LNCaP clone FGC (cell line): ENCODE measurements around the gene GADD45GIP1.

ENCODE experiments used
- DNase-seq: peaks from one replicate; pipeline ENCODE4 v3.0.0-alpha.2; 2011; ENCODE audit warnings: low read depth
- H3K4me3 ChIP-seq: 2 replicates; pipeline ENCODE4 v1.5.1; 2011; ENCODE audit warnings: mild to moderate bottlenecking, low read depth, low read length, control low read depth
- CTCF ChIP-seq: IDR thresholded peaks from 2 replicates; pipeline ENCODE4 v1.5.1; 2012; ENCODE audit warnings: mild to moderate bottlenecking; ENCODE audit not compliant: control insufficient read depth, insufficient read depth; ENCODE audit errors: extremely low read depth

GADD45GIP1 gene

GRCh38 chr19:12933287-12934072 is 23.5 kb downstream of the GADD45GIP1 start, which contains the start of gene FARSA:
Gene FARSA (minus strand): TSS chr19:12933711. CDS start chr19:12933696, 15 bp downstream.
- no peak for TF ChIP-seq CTCF
- DNase-seq, result peak; percentile 67
- H3K4me3 ChIP-seq, result peak within 1 kb of the TSS; percentile 91

GRCh38 chr19:12932392-12933286 is 24.4 kb downstream of the GADD45GIP1 start:
- DNase-seq, result no peak
- peak overlapping the region; percentile 91 for H3K4me3 ChIP-seq
- no peak for TF ChIP-seq CTCF

- no peak for DNase-seq
- no peak overlapping the region for H3K4me3 ChIP-seq
- no peak for TF ChIP-seq CTCF
Measured at GRCh38 chr19:12930002-12930645, 26.9 kb downstream of the GADD45GIP1 start.

- H3K4me3 ChIP-seq, result no peak overlapping the region
- no peak for TF ChIP-seq CTCF
- DNase-seq, result no peak
Measured at GRCh38 chr19:12924621-12925310, 32.3 kb downstream of the GADD45GIP1 start.

- H3K4me3 ChIP-seq, result no peak overlapping the region
- no peak for DNase-seq
- TF ChIP-seq CTCF, result no peak
Measured at GRCh38 chr19:12922959-12923358, 34.1 kb downstream of the GADD45GIP1 start.

GRCh38 chr19:12921047-12921446 is 36.0 kb downstream of the GADD45GIP1 start:
- no peak for DNase-seq
- no peak for TF ChIP-seq CTCF

More at GRCh38 chr19:12921047-12921446, 36.0 kb downstream of the GADD45GIP1 start:
- no peak overlapping the region for H3K4me3 ChIP-seq
